ENCODE results near the gene SUGCT.
"Not testable (repeated sequence)": the region's sequence is repeated elsewhere in the genome, so short reads cannot be mapped to it uniquely, and the experiment has no call there.

The SUGCT gene

DNA sequence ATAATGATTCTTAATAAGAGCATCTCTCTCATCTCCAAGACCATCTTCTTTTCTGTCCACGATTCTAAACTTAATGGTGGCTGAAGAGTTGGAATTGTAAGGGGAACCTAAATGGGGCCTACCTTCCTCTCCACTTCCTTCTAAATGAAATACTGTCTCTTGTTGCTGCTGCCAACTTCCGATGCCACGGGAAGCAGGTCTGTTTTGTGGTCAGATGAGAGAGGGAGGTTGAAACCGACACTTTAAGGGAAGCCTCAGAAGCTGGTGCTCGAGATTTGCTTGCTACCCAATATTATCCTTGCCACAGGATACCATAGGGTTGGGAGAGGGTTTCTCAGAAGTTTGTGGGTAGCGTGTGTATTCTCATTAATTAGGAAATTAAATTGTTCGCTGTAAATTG lies 464.1 kb downstream of the SUGCT start:
- no peak overlapping the region for H3K27ac ChIP-seq
- TF ChIP-seq ZFX (IDR thresholded peaks at IDR 0.05) = no peak
- TF ChIP-seq, protein P1, sequence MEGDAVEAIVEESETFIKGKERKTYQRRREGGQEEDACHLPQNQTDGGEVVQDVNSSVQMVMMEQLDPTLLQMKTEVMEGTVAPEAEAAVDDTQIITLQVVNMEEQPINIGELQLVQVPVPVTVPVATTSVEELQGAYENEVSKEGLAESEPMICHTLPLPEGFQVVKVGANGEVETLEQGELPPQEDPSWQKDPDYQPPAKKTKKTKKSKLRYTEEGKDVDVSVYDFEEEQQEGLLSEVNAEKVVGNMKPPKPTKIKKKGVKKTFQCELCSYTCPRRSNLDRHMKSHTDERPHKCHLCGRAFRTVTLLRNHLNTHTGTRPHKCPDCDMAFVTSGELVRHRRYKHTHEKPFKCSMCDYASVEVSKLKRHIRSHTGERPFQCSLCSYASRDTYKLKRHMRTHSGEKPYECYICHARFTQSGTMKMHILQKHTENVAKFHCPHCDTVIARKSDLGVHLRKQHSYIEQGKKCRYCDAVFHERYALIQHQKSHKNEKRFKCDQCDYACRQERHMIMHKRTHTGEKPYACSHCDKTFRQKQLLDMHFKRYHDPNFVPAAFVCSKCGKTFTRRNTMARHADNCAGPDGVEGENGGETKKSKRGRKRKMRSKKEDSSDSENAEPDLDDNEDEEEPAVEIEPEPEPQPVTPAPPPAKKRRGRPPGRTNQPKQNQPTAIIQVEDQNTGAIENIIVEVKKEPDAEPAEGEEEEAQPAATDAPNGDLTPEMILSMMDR (conservative IDR thresholded peaks at IDR 0.05) = no peak

DNA sequence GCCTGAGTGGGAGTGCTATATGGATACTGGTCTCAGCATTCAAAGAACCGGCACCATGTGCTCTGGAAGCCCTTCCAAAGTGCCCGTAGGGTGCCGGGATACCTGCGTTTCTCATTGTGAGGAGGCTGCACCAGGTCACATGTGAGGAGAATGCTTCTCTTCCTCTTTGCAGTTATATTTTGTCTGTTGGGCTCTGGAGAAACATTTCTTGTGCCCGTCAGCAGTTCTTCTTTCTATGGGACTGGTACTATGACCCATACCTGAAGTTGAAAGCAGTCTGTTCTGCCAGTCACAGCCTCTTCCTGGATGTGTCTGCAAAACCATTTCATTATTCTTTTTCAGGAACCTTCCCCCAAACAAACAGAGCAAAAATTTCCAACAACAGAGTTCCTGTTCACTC lies 465.0 kb downstream of the SUGCT start:
- TF ChIP-seq, protein P1 (conservative IDR thresholded peaks at IDR 0.05) = no peak
- no peak overlapping the region for H3K27ac ChIP-seq

DNA sequence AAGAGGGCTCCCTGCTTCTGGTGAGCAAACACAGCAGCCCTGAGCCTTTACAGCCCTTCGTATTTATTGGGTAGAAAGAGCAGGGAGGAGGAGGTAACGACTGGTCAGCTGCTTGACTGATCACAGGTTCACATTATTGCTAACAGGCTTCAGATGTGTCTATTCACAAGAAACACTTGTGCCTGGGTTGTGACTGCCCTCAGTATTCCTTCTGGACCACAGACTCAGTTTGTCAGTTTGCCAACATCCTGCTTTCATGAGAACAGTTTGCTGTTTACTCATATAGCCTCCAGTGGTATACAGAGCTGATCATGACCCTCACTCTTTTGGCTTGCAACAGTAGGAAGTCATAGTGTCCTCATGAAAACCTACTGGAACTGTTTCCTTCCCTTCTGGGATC lies 467.5 kb downstream of the SUGCT start:
- not testable (repeated sequence) for H3K27ac ChIP-seq

DNA sequence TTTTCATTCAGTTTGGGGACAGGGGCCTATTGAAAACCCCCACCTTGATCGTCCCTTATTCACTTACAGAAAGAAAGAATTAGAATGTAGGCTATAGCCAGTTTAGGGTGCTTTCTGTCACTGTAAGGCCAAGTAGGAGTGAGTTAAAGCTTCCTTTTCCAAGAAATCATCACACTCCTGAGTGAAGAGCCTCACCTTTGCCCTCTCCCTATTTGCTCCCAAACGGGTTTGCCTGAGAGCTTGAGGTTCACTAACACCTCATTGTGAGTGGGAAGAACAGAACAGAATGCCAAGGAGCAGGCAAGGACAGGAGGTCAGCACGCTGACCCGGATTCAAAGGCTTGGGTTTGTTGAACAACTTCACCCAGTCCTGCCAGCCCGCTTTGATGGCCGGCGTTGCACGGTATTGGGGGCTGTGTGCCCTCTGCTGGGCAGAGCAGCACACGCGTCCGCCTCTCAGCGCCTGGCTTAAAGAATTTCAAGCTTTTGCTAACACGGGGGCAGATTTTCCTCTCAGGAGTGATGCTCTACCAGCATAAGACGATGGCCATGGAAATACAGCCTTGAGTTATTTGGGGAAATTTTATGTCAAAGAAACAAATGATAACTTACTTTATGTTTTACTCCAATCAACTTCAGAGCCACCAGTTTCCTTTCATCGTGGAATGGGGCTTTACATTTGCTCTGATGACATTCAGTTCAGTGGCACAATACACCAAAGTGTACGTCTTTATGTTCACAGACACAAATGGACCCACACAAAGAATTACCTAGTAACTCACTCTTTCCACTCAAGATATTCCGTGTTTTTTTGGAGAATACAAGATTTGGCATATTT lies 470.0 kb downstream of the SUGCT start:
- TF ChIP-seq, protein P1 (conservative IDR thresholded peaks at IDR 0.05) = peak; percentile 89
- no peak for TF ChIP-seq ZFX (IDR thresholded peaks at IDR 0.05)
- no peak overlapping the region for H3K27ac ChIP-seq

DNA sequence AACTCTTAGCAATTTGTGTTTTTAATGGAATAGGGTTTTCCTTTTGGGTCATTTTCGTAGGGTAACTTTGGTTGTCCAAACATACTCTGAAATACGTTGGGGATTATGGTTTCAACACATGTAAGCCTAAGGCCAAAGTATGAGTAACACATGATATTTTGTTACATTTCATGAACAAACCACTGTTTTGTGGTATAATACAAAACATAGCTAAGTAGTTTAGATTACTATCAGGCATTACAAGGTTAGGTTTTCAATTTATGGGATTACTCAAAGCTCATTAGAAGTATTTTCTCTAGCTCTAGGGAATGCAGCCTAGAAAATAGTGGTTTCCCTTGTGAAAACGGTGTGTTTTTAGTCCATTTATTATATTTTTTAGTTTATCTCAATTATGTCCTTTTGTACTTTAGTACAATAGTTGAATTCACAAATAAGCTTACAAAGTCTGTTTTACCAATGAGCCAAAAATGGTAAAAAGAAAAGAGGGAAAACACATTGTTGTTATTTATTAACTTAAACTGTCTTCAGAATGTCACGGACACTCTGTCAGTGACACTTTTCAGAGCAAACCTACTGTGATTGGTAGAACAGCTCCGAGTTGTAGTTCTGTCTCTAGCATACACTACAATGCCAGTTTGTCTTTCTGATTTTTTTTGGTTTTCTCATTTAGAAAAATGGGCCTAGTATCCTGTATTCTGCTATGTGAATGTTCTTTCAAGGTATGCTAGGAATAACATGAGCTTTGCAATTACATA lies 473.7 kb downstream of the SUGCT start:
- TF ChIP-seq, protein P1 (conservative IDR thresholded peaks at IDR 0.05) = no peak
- no peak for TF ChIP-seq ZFX (IDR thresholded peaks at IDR 0.05)
- H3K27ac ChIP-seq = no peak overlapping the region

DNA sequence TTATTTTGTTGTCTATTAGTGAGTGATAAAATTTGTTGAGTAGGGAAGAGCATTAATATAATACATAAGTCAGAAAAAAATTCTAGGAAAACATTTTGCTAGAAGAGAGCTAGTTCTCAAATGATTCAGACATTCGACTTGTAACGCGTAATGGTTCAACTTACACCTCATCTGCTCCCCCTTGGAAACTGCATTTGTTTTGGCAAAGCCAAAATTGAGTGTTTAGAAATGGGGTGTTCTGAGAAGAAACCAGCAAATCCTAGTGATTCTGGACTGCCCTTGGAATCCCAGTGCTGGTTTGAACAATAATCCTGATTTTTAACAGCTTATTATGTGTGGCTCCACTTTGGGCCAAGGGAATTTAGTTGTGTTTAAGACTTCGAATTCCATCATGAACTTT lies 475.7 kb downstream of the SUGCT start:
- TF ChIP-seq, protein P1 (conservative IDR thresholded peaks at IDR 0.05) = no peak
- TF ChIP-seq ZFX (IDR thresholded peaks at IDR 0.05) = no peak
- H3K27ac ChIP-seq = no peak overlapping the region

DNA sequence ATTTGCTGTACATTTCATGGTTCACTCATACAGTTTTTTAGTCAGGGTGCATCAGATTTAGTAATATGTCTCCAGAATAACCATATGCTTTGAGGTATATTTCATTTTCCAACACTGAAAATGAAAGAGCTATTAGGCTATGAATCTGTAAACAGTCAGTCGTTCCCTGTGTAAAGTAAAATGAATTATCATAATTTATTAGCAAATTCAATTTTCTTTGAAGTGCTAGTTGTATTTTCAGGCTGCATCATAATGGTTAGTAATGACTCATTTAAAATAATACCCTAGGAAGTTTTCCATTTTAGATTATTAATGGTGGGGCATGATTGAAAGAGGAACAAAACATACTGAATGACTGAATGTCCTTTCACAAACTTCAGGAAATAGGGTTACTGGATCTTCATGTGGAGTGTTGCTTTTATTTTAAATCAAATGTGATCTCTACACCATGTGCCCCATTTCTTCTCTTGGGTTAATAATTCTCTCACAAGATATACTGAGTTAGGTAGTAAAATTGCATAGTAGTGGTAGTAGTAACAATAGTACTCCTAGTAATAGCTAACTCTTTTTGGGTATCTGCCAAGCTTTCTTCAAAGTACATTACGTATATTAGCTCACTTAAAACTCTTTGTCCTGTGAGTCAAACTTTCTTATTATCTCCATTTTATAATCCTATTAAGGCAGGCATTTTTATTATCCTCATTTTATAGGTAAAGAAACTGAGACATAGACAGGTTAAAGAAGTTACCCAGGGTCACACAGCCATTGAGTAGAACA lies 476.5 kb downstream of the SUGCT start:
- TF ChIP-seq, protein P1 (conservative IDR thresholded peaks at IDR 0.05) = no peak
- TF ChIP-seq ZFX (IDR thresholded peaks at IDR 0.05) = no peak
- H3K27ac ChIP-seq = no peak overlapping the region

Data from C4-2B (cell line).